ENCODE data around the gene CBX1.

DNA sequence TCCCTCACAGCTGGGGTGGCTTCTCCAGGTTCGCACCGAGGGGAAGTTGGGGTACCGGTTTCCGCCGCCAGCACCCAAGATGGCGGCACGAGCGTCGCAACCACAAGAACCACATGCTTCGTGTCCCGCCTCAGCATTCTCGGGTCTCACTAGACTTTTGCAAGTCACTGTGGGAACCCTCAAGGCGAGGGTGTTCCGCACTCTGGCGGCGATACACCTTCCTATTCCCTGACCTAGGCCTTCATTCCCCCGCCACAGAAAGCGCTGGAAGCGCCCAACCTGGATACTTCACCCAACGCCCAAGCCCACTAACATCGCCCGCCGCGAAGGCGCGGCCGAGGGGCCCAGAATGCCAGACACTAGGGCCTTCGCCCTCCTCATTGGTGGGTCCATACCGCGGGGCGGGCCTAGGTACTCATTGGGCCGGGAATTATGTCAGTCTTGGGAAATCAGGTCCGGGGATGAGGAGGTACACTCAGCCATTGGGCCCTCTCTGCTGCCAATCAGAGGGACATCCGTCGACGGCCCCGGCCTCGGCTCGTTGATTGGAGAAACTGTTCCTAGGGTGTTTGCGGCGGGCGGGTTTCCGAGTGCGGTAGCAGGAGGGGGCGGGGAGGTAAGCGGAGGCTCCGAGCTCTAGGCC, 53.4 kb downstream of the CBX1 start, which contains the start of gene NFE2L1:
- TF ChIP-seq, protein P1, sequence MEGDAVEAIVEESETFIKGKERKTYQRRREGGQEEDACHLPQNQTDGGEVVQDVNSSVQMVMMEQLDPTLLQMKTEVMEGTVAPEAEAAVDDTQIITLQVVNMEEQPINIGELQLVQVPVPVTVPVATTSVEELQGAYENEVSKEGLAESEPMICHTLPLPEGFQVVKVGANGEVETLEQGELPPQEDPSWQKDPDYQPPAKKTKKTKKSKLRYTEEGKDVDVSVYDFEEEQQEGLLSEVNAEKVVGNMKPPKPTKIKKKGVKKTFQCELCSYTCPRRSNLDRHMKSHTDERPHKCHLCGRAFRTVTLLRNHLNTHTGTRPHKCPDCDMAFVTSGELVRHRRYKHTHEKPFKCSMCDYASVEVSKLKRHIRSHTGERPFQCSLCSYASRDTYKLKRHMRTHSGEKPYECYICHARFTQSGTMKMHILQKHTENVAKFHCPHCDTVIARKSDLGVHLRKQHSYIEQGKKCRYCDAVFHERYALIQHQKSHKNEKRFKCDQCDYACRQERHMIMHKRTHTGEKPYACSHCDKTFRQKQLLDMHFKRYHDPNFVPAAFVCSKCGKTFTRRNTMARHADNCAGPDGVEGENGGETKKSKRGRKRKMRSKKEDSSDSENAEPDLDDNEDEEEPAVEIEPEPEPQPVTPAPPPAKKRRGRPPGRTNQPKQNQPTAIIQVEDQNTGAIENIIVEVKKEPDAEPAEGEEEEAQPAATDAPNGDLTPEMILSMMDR (conservative IDR thresholded peaks at IDR 0.05; ENCODE audit: low read depth in 2 of 2): no peak
- TF ChIP-seq STAT1 (IDR thresholded peaks at IDR 0.05; ENCODE audit: unreplicated experiment) (no peak), EZH2 (IDR thresholded peaks at IDR 0.05; ENCODE audit: low read depth, unreplicated experiment) (no peak), POLR2AphosphoS5 (IDR thresholded peaks at IDR 0.05; ENCODE audit: low read depth) (peak; percentile 62), NANOG (IDR thresholded peaks at IDR 0.05; ENCODE audit: borderline replicate concordance) (no peak)

All from GM23338 (cell line).